Thoracic aorta (tissue), 2 donors: Measurements from ENCODE around the gene PYCARD. TPM values are rescaled to one million over a fixed set of nuclear protein-coding genes. Genes with fewer than 3 reads are reported as not detected.

Experiments
- ATAC-seq: fragments of 150-250 bp; one replicate; pipeline ENCODE4 v1.8.0; 2017; ENCODE audit warnings: low read depth; ENCODE audit not compliant: insufficient number of reproducible peaks, low FRiP score
- DNase-seq: peaks from one replicate; pipeline ENCODE4 v3.0.0-alpha.2; 2020; ENCODE audit warnings: low spot score
- H3K27ac ChIP-seq, 2 donors: fragments of 200-600 bp; sonication (generic); 1 replicate in 1 of 2; 2 replicates in 1 of 2; pipeline ENCODE4 v1.5.1; 2016; ENCODE audit warnings: mild to moderate bottlenecking in 2 of 2, moderate library complexity in 2 of 2
- H3K27me3 ChIP-seq: fragments of 200-600 bp; sonication (generic); replicated peaks from 2 replicates; pipeline ENCODE4 v1.6.0; 2016; ENCODE audit warnings: mild to moderate bottlenecking; ENCODE audit not compliant: insufficient read depth
- H3K36me3 ChIP-seq: fragments of 200-600 bp; sonication (generic); one replicate; pipeline ENCODE4 v1.5.1; 2016
- H3K4me1 ChIP-seq, 2 donors: fragments of 200-600 bp; sonication (generic); 1 replicate in 1 of 2; 2 replicates in 1 of 2; pipeline versions ENCODE4 v1.5.1 to v1.6.0; 2016; ENCODE audit warnings: low read depth in 2 of 2, mild to moderate bottlenecking in 1 of 2; ENCODE audit not compliant: control insufficient read depth in 1 of 2
- H3K4me3 ChIP-seq: fragments of 200-600 bp; sonication (generic); 2 replicates; pipeline ENCODE4 v1.5.1; 2016; ENCODE audit warnings: mild to moderate bottlenecking
- H3K9me3 ChIP-seq: fragments of 200-600 bp; sonication (generic); 2 replicates; pipeline ENCODE4 v1.5.1; 2016
- CTCF ChIP-seq: fragments of 200-600 bp; sonication (generic); IDR thresholded peaks from one replicate; pipeline ENCODE4 v1.5.1; 2019; ENCODE audit warnings: antibody characterized with exemption
- total RNA-seq, 2 donors: library from RNA; depleted of rRNA; stranded (reverse); fragments of >200 nt; gene quantifications; one replicate each; pipeline versions ENCODE4 v1.1.0 to v1.2.3, GENCODE V29; 2016

PYCARD gene
- total RNA-seq, 2 donors from 2014 or later = 19.2 to 23.0 TPM

- no peaks in the 10 kb centered on the region for H3K9me3 ChIP-seq
- no peak for TF ChIP-seq CTCF
- H3K36me3 ChIP-seq = no peaks in the 10 kb centered on the region
- ATAC-seq = no peak
- H3K27ac ChIP-seq = no peak overlapping the region
- no peak overlapping the region for H3K4me3 ChIP-seq
- H3K4me1 ChIP-seq = no peaks in the 10 kb centered on the region
- H3K27me3 ChIP-seq = no peaks in the 10 kb centered on the region
- no peak for DNase-seq
Measured at GRCh38 chr16:31225193-31225592, 22.6 kb upstream of the PYCARD start.

- ATAC-seq = no peak
- no peaks in the 10 kb centered on the region for H3K27me3 ChIP-seq
- TF ChIP-seq CTCF = no peak
Measured at GRCh38 chr16:31224092-31224955, 21.8 kb upstream of the PYCARD start.

GRCh38 chr16:31223044-31223443 is 20.5 kb upstream of the PYCARD start:
- DNase-seq = no peak
- H3K36me3 ChIP-seq = no peaks in the 10 kb centered on the region
- no peak for TF ChIP-seq CTCF
- no peak overlapping the region for H3K27ac ChIP-seq
- H3K4me3 ChIP-seq = no peak overlapping the region
- no peaks in the 10 kb centered on the region for H3K27me3 ChIP-seq
- H3K9me3 ChIP-seq = no peaks in the 10 kb centered on the region
- no peaks in the 10 kb centered on the region for H3K4me1 ChIP-seq
- no peak for ATAC-seq

More at GRCh38 chr16:31224092-31224955, 21.8 kb upstream of the PYCARD start:
- Histone ChIP-seq H3K9me3 (no peaks in the 10 kb centered on the region), H3K36me3 (no peaks in the 10 kb centered on the region), H3K4me3 (no peak overlapping the region), H3K27ac (no peak overlapping the region), H3K4me1 (no peaks in the 10 kb centered on the region)
- DNase-seq = no peak

- ATAC-seq (no peak), DNase-seq (no peak)
- Histone ChIP-seq H3K36me3 (no peaks in the 10 kb centered on the region), H3K27ac (no peak overlapping the region), H3K4me3 (no peak overlapping the region), H3K27me3 (no peaks in the 10 kb centered on the region), H3K4me1 (peaks cover 6% of the 10 kb centered on the region in 2 donors), H3K9me3 (no peaks in the 10 kb centered on the region)
- TF ChIP-seq CTCF = no peak
Measured at GRCh38 chr16:31221357-31222160, 19.0 kb upstream of the PYCARD start.

- Histone ChIP-seq H3K27me3 (no peaks in the 10 kb centered on the region), H3K36me3 (no peaks in the 10 kb centered on the region), H3K4me3 (no peak overlapping the region), H3K27ac (no peak overlapping the region), H3K9me3 (no peaks in the 10 kb centered on the region), H3K4me1 (peaks cover 16 to 27% of the 10 kb centered on the region in 2 donors)
- no peak for DNase-seq
- TF ChIP-seq CTCF = no peak
- ATAC-seq = no peak
Measured at GRCh38 chr16:31219154-31219741, 16.7 kb upstream of the PYCARD start.
